Measurements from ENCODE around the gene GFPT2.

The GFPT2 gene

GRCh38 chr5:180378438-180379344 lies 25.6 kb upstream of the GFPT2 start:
- DNase-seq, result no peak

- DNase-seq, result no peak
Observed at GRCh38 chr5:180377556-180378197, 24.5 kb upstream of the GFPT2 start.

- no peak for DNase-seq
Observed at GRCh38 chr5:180376511-180376910, 23.4 kb upstream of the GFPT2 start.

- no peak for DNase-seq
Observed at GRCh38 chr5:180375955-180376354, 22.8 kb upstream of the GFPT2 start.

- DNase-seq, result no peak
Observed at GRCh38 chr5:180375291-180375690, 22.2 kb upstream of the GFPT2 start.

- no peak for DNase-seq
Observed at GRCh38 chr5:180373870-180374269, 20.7 kb upstream of the GFPT2 start.

- no peak for DNase-seq
Observed at GRCh38 chr5:180373454-180373853, 20.3 kb upstream of the GFPT2 start.

GRCh38 chr5:180371949-180372348 lies 18.8 kb upstream of the GFPT2 start:
- DNase-seq, result no peak

- DNase-seq, result no peak
Observed at GRCh38 chr5:180370861-180371641, 17.9 kb upstream of the GFPT2 start.

- DNase-seq, result no peak
Observed at GRCh38 chr5:180367991-180368390, 14.9 kb upstream of the GFPT2 start.

- DNase-seq, result no peak
Observed at GRCh38 chr5:180367300-180367699, 14.2 kb upstream of the GFPT2 start.

GRCh38 chr5:180366326-180366725 lies 13.2 kb upstream of the GFPT2 start:
- no peak for DNase-seq

GRCh38 chr5:180365829-180366228 lies 12.7 kb upstream of the GFPT2 start:
- no peak for DNase-seq

- DNase-seq, result no peak
Observed at GRCh38 chr5:180364306-180364856, 11.2 kb upstream of the GFPT2 start.

- no peak for DNase-seq
Observed at GRCh38 chr5:180360078-180360957, 7.2 kb upstream of the GFPT2 start.

GRCh38 chr5:180358694-180359093 lies 5.6 kb upstream of the GFPT2 start:
- no peak for DNase-seq

GRCh38 chr5:180358179-180358578 lies 5.0 kb upstream of the GFPT2 start:
- DNase-seq, result no peak

GRCh38 chr5:180354966-180355365 lies 1.8 kb upstream of the GFPT2 start:
- DNase-seq, result no peak

GRCh38 chr5:180353980-180354452 lies 880 bp upstream of the GFPT2 start:
- DNase-seq, result no peak

- no peak for DNase-seq
Observed at GRCh38 chr5:180352116-180353047, 754 bp downstream of the GFPT2 start.
